ENCODE data around the gene REC8.
"Not testable (repeated sequence)": the region's sequence is repeated elsewhere in the genome, so short reads cannot be mapped to it uniquely, and the experiment has no call there.

The REC8 gene

DNA sequence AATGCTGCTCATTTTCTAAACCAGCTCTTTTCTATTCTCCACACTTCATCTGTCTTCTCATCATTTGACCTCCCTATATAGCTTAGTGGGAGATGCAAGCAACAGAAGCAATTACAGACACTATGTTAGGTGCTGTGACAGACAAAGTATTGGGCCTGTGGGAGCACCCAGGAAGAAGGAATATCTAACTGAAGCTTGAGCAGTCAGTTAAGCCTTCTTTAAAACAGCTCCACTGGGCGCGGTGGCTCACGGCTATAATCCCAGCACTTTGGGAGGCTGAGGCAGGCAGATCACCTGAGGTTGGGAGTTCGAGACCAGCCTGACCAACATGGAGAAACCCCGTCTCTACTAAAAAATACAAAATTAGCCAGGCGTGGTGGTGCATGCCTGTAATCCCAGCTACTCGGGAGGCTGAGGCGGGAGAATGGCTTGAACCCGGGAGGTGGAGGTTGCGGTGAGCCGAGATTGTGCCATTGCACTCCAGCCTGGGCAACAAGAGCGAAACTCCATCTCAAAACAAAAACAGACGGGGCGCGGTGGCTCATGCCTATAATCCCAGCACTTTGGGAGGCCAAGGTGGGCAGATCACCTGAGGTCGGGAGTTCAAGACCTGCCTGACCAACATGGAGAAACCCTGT is 31.5 kb downstream of the REC8 start:
- not testable (repeated sequence) for DNase-seq (ENCODE audit: low spot score)

DNA sequence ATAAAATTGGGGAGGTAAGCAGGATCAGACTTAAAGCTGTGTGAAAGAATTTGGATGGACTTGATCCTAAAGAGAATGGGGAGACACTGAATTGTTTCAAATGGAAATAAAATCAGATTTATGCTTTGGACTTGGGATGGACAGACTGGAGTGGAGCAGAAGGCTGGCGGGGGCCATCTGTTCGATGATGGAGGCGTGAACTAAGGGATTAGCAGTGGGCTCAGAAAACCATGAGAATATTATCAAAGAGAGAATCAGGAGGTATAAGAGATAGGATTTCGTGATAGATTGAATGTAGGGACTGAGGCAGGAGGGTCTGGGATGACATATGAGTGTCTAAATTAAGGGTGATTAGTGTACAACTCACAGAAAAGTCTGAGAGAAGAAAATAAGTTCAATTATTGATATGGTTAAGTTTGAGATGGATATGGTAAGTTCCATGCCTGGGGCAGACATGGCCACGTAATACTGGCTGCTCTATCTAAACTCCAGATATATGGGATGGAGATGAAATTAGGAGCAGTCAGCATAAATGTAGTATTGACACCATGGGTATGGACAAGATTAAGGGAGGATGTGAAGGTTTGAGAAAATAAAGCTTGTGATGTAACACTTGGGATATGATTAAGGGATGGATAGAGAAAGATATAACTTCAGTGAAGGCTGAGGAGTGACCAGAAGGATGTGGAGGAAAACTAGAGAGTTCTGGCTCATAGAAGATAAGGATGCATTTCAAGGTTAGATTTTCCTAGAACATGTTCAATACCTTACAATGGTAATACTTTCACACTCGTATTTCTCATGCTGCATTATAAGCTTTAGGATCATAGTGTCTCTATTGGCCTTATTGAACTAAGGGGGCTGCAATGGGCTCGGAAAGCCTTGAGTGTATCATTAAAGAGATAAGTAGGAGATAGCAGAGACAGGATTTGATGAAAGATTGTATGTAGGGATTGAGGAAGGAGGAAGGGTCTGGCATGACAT is 32.6 kb downstream of the REC8 start:
- no peak for DNase-seq (ENCODE audit: low spot score)

DNA sequence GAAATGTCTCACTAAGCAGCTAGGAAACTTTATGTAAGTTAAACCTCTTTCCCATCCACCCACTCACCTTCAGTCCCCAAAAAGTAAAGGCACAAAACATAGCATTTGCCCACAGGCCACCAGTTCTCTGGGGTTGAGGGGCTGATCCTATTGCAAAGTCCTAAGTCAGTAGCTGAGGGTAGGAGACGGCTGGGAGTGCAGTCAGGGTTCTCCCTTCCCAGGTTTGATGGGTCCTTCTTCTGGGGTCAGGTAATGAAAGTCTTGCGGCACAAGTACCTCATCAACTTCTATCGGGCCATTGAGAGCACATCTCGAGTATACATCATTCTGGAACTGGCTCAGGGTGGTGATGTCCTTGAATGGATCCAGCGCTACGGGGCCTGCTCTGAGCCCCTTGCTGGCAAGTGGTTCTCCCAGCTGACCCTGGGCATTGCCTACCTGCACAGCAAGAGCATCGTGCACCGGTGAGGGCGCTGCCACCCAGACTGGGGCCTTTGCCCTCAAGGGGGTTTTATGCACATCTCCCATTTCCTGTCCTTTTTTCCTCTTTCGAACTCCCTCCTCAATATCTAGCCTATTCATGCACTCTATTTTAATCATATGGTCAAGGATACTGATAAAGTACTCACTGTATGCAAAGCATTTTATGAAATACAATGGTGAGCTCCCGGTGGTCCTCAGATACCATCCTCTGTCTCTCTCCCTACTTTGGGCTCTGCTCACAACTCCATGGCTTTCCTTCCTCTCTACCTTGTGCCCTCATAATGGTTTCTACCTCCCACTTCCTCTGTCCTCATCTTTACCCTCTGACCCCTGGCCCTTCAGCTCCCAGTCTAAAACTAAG is 34.6 kb downstream of the REC8 start:
- DNase-seq (ENCODE audit: low spot score), result no peak

DNA sequence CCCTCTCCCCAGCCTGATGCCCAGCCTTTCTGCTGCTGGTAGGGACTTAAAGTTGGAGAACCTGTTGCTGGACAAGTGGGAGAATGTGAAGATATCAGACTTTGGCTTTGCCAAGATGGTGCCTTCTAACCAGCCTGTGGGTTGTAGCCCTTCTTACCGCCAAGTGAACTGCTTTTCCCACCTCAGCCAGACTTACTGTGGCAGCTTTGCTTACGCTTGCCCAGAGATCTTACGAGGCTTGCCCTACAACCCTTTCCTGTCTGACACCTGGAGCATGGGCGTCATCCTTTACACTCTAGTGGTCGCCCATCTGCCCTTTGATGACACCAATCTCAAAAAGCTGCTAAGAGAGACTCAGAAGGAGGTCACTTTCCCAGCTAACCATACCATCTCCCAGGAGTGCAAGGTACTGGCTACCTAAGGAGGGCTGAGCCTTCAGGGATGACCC is 35.2 kb downstream of the REC8 start:
- DNase-seq (ENCODE audit: low spot score), result no peak

DNA sequence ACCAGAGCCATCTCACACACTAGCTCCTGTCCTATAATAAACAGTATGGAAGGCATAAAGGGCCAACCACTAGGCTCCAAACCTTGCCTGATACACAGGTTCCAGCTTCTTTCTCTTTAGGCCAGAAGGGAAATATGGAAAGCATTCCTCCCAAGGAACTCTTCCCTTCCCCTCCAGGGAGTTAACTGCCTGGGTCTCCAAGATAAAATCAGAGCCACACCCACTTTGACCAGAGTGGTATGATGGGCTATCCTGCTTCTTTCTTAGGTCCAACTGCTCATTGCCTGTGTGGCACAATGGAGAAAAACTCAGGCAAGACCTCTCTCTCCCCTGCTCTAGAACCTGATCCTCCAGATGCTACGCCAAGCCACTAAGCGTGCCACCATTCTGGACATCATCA is 35.7 kb downstream of the REC8 start:
- DNase-seq (ENCODE audit: low spot score), result no peak

DNA sequence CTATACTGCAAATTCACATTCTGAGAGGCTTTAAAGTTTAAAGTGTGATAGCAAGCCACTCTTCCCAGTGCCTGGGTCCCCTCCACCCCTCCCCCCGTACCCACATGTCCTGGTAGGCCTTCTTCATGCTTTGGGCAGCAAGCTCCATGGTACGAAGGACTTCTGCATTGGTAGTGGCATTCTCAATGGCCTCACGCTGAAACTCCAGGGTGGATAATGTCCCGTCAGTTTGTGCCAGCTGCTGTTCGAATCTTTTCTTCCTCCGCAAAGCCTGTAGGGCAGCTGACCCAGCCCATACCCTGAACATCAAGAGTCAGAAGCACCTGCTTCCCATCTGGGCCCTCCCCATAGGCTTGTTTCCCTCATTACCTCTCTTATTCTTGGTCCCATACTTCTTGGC is 39.4 kb downstream of the REC8 start:
- no peak for DNase-seq (ENCODE audit: low spot score)

DNA sequence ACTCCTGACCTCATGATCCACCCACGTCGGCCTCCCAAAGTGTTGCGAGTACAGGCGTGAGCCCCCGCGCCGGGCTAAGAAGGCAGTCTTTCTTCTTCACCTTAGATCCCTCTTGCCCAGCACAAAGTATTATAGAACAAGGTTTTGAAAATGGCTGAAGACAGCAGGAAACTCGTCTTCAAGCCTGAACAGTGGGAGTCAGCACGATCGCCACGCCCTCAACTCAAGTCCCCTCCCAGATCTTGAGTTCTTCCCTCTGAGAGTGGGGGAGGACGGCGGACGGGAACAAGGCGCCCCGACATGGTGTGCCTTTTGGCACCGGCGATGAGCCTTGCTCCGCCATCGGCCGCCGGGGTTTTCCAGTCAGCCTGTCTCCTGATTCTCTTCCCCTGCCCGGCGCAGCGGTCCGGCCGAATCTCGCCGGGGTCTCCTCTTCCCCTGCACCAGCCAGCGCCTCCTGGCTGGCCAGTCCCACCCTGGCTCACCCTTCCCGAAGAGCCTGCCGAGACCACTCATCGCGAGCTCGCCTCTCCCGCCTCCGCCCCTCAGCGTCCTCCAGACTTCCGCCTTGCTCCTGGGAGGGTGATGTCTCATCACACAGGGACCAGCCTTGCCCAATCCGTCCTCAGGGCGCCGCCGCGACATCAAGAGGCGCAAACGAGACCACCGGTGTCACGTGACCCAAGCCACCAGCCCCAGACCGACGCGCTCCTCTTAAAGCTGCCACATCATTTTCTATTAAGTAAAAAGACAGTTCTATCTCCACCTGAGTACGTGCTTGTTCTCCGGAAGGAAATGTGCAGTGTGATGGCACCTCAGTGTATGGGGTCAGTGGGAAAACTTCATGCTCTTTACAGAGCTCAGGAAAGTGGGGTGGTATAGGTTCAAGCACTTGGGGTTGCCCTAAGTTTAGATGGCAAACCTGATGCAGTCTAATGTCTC is 41.3 kb downstream of the REC8 start, which contains the start of gene CHMP4A:
CHMP4A (minus strand) TSS at position 565 of the 942 bp plus-strand sequence; CDS start at position 516, 49 bp downstream.
- peak; percentile 98 for DNase-seq (ENCODE audit: low spot score)

DNA sequence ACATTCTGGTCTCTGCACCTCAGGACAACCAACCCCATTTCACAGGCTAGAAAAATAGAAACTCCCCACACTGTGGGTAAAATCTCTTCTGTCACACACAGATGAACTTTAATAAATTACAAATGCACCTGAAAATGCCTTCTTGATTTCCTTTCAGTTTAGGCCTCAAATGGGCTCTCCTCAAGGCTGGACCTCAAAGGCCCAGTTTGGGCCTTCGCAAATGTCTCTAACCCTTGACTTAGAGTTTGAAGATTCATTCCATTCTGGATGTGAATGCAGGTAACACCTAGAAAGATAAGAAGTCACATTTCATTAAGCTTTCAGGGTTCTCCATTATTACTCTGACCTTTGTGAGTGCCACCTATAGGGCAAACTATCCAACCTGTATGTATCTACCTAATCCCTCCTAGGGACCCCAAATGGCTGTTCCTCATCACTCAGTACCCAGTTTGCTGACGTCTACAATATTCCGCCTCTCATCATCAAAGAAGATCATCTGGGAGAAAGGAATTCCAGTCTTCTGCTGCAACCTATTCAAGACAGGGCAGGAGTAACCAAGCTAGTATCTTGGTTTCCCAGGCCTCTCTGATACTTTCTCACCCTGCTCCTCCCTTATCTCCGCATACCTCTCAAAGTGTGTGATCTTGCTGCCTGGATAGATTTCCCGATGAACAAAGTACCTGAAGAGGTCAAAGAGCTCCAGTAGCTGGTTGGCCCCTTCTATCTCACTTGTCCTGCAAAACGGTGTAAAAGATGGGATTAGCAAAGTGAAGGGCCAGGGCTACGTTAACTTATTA is 42.2 kb downstream of the REC8 start:
- no peak for DNase-seq (ENCODE audit: low spot score)

DNA sequence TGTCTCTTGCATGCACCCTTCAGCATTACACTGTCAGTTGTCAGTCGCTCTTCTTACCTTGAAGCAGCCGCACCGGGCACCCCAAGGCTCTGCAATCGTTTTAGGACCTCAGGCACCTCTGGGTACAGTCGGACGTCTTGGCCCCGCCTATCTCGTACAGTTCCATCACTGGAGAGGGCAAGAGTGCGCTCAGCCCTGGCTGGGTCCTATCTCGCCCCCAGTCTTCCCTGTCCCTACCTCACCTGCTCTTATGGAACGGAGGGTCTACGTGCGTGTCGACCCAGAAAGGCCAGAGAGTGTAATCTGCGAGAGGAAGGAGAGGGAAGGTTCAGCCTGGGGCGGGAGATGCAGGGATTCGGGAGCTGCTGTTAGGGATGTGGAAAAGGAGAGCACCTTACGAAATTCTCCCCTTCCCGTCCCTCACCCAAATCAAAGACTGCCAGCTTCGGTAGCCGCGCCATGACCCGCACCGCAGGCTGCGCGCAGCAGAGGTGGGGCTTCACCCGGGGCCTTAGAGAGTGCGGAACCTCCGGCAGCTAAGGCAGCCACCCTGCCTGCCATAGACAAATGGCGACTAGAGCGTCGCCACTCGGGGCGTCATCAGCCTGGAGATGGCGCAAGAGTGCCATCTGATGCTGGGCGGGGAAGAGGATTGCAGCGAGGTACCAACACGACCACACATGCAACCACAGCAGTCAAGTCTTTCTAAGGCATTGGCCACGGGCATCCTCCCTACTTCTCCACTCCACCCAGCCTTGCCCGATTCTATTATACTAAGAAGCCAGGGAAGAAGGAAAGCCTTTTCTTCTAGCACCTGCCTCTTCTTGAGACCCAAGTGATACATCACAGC is 43.8 kb downstream of the REC8 start, which contains the start of gene MDP1:
MDP1 (minus strand) TSS at position 572 of the 850 bp plus-strand sequence; CDS start at position 461, 111 bp downstream.
- DNase-seq (ENCODE audit: low spot score), result peak; percentile 83

DNA sequence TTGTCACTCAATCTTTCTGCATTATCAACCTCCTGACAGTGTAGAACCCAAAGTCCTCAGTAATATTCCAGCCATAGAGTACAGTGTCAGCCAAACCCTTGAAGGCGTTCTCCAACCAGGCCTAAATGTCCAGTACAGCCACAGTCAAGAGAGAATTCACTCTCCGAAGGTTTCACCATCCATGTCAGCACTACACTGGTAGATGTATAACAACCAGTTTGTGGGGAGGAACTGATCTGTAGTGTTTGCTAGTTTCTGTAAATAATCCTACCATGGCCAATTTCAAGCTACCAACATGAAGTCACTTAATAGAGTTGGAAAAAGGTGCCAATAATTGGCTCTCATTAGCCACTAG is 44.4 kb downstream of the REC8 start:
- no peak for DNase-seq (ENCODE audit: low spot score)

DNA sequence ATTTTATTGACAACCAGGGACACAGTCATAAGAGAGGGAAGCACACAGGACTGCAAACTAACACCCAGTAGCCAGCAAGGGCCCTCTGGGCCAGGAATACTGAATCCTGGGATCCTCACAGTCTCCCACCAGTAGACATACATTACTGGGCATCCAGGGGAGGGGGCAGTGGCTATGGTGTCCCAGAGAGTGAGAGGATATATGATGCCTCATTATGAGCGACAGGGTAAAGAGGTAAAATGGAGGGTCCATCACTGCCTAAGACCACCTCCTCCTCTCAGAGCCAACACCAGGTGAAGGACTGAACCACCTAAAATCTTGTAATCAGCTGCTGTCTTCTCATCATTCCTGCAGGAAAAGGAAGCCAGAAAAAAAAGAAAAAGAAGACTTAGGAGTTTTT is 45.0 kb downstream of the REC8 start:
- DNase-seq (ENCODE audit: low spot score), result not testable (repeated sequence)

DNA sequence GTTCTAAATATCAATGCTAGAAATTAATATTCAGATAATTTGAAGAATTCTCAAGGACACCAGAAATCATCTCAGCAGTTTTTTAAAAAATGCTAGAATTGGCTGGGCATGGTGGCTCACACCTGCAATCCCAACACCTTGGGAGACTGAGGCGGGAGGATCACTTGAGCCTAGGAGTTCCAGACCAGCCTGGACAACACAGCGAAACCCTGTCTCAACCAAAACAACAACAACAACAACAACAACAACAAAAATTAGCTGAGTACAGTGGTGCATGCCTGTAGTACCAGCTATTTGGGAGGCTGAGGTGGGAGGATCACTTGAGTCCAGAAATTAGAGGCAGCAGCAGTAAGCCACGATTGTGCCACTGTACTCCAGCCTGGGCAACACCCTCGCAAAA is 47.2 kb downstream of the REC8 start:
- DNase-seq (ENCODE audit: low spot score), result no peak

DNA sequence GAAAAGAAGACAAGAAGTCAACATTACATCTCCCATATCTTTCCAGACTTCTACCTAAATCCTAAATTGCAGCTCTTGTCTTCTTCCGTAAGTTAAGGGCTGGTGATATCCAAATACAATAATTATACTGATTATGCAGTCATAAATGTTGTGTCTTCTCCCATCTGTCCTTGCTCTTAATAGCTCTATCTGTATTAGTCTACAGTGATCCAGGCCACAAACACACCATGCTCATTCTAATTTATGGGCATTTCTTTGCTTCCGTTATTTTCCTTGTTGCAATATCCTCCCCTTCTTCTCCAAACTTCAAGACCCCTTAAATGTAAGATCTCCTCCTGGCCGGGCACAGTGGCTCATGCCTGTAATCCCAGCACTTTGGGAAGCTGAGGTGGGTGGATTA is 47.6 kb downstream of the REC8 start:
- no peak for DNase-seq (ENCODE audit: low spot score)

DNA sequence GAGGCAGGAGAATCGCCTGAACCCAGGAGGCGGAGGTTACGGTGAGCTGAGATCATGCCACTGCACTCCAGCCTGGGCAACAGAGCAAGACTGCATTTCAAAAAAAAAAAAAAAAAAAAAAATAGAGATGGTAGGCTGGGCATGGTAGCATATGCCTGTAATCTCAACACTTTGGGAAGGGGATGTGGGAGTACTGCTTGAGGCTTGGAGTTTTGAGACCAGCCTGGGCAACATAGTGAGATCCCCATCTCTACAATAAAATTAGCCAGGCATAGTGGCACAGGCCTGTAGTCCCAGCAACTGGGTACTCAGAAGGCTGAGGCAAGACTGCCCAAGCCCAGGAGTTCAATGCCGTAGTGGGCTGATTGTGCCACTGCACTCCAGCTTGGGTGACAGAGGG is 51.1 kb downstream of the REC8 start:
- not testable (repeated sequence) for DNase-seq (ENCODE audit: low spot score)

DNA sequence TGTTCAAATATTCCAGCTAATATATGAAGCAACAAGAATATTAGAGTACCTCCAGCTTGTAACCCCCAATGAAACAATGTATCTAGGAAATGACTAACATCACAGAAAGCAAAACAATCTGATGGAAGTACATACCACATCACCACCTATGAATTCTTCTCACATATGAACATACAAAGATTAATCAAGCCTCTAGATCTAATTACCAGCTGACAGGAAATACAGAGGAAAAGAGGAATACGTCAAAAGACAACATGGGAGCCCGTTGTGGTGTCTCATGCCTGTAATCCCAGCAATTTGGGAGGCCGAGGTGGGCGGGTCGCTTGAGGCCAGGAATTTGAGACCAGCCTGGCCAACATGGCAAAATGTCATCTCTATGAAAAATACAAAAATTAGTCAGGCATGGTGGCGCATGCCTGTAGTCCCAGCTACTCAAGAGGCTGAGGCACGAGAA is 52.8 kb downstream of the REC8 start:
- DNase-seq (ENCODE audit: low spot score), result no peak

DNA sequence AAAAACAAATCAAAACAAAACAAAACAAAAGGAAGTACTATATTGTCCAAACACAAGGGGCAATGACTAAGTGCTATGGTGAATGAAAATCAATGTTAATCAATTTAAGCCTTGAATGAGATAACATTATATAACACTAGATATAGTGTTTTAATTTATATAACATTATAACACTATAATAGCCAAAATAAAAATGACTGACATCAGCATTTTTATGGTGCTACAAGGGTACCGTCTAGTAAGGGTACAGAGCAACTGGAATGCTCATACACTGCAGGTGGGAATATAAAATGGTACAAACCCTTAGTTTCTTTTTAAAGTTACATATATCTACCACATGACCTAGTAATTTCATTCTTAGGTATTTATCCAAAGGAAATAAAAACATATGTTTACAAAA is 54.6 kb downstream of the REC8 start:
- DNase-seq (ENCODE audit: low spot score), result no peak

DNA sequence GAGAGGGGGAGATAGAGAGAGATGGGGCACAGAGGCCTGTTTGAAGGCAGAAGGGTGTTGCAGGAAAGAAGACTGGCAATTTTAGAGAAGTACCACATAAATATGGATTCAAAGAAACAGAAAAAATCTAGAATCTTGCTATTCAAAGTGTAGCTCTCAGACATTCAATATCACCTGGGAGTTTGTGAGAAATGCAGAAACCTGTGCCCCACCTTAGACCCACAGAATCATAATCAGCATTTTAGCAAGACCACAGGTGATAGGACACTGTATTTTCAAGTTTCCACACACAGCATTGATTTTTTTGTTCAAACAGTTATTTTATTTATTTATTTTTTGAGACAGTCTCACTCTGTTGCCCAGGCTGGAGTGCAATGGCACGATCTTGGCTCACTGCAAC is 57.0 kb downstream of the REC8 start:
- no peak for DNase-seq (ENCODE audit: low spot score)
